GM23338 (cell line): ENCODE measurements around the gene RHOV. TPM values are rescaled to one million over a fixed set of nuclear protein-coding genes. Genes with fewer than 3 reads are reported as not detected.

Experiments
- ATAC-seq: fragments of 200-7000 bp; cut with Tn5 transposase; 3 replicates; pipeline ENCODE4 v1.9.1; 2020
- DNase-seq: peaks from one replicate; pipeline ENCODE4 v3.0.0-alpha.2; 2015; ENCODE audit warnings: low spot score
- H2AFZ ChIP-seq: fragments of 200-600 bp; sonication (generic); 2 replicates; pipeline ENCODE4 v1.8.0; 2016; ENCODE audit warnings: antibody characterized with exemption, mild to moderate bottlenecking, moderate library complexity
- H3F3A ChIP-seq: fragments of 200-600 bp; sonication (generic); replicated peaks from 2 replicates; pipeline ENCODE4 v1.8.0; 2017; ENCODE audit warnings: antibody characterized with exemption, mixed run types, low read depth
- H3K27ac ChIP-seq: fragments of 200-600 bp; sonication (generic); 2 replicates; pipeline ENCODE4 v1.6.1; 2016; ENCODE audit warnings: low read depth
- H3K27me3 ChIP-seq: fragments of 200-600 bp; sonication (generic); 2 replicates; pipeline ENCODE4 v1.8.0; 2016; ENCODE audit warnings: mild to moderate bottlenecking, mixed run types, moderate library complexity; ENCODE audit not compliant: insufficient read depth
- H3K36me3 ChIP-seq: fragments of 200-600 bp; sonication (generic); 2 replicates; pipeline ENCODE4 v1.8.0; 2016; ENCODE audit warnings: mild to moderate bottlenecking; ENCODE audit not compliant: insufficient read depth
- H3K4me1 ChIP-seq: fragments of 200-600 bp; sonication (generic); 2 replicates; pipeline ENCODE4 v1.8.0; 2016; ENCODE audit warnings: mild to moderate bottlenecking, moderate library complexity; ENCODE audit not compliant: insufficient read depth
- H3K4me2 ChIP-seq: fragments of 200-600 bp; sonication (generic); 2 replicates; pipeline ENCODE4 v1.7.1; 2017; ENCODE audit warnings: mixed run types
- H3K4me3 ChIP-seq: fragments of 200-600 bp; sonication (generic); 2 replicates; pipeline ENCODE4 v1.6.1; 2016; ENCODE audit warnings: mixed run types
- H3K79me2 ChIP-seq: fragments of 200-600 bp; sonication (generic); replicated peaks from 2 replicates; pipeline ENCODE4 v1.8.0; 2017; ENCODE audit warnings: mild to moderate bottlenecking; ENCODE audit not compliant: insufficient read depth
- H3K9me2 ChIP-seq: fragments of 200-600 bp; sonication (generic); 2 replicates; pipeline ENCODE4 v1.8.0; 2017; ENCODE audit not compliant: insufficient read depth
- H4K20me1 ChIP-seq: fragments of 200-600 bp; sonication (generic); replicated peaks from 2 replicates; pipeline ENCODE4 v1.8.0; 2017; ENCODE audit warnings: mild to moderate bottlenecking; ENCODE audit not compliant: insufficient read depth
- H3K27ac Mint-ChIP-seq: 2 replicates; pipeline ENCODE4 v1.8.0; 2020; ENCODE audit warnings: inconsistent platforms, mild to moderate bottlenecking, moderate library complexity, mixed read lengths
- H3K27me3 Mint-ChIP-seq: 3 replicates; pipeline ENCODE4 v1.8.0; 2022; ENCODE audit warnings: low read depth, mild to moderate bottlenecking, moderate library complexity, mixed read lengths, inconsistent platforms; ENCODE audit not compliant: insufficient read depth, poor library complexity
- H3K36me3 Mint-ChIP-seq: 3 replicates; pipeline ENCODE4 v1.8.0; 2021; ENCODE audit warnings: low read depth, mild to moderate bottlenecking, inconsistent platforms, moderate library complexity, mixed read lengths
- H3K4me1 Mint-ChIP-seq: 3 replicates; pipeline ENCODE4 v1.8.0; 2020; ENCODE audit warnings: mild to moderate bottlenecking, inconsistent platforms, mixed read lengths
- H3K4me3 Mint-ChIP-seq: 3 replicates; pipeline ENCODE4 v1.8.0; 2021; ENCODE audit warnings: moderate library complexity, mild to moderate bottlenecking, inconsistent platforms, mixed read lengths
- H3K9me3 Mint-ChIP-seq: 3 replicates; pipeline ENCODE4 v1.8.0; 2020; ENCODE audit warnings: moderate library complexity, mild to moderate bottlenecking, inconsistent platforms, mixed read lengths
- CREB1 ChIP-seq: fragments of 250-450 bp; sonication (Bioruptor Pico); IDR thresholded peaks from 2 replicates; pipeline ENCODE4 v1.5.0; 2020; ENCODE audit warnings: low read depth, mild to moderate bottlenecking, moderate library complexity
- EZH2 ChIP-seq: fragments of 200-600 bp; sonication (generic); IDR thresholded peaks from one replicate; pipeline ENCODE4 v1.8.0; 2017; ENCODE audit warnings: antibody characterized with exemption, mild to moderate bottlenecking, low read depth; ENCODE audit not compliant: unreplicated experiment
- EZH2phosphoT487 ChIP-seq: fragments of 200-600 bp; sonication (generic); IDR thresholded peaks from one replicate; pipeline ENCODE4 v1.8.1; 2018; ENCODE audit warnings: antibody characterized with exemption; ENCODE audit not compliant: unreplicated experiment
- JUNB ChIP-seq: IDR thresholded peaks from one replicate; pipeline ENCODE4 v1.6.1; 2016; ENCODE audit warnings: antibody characterized with exemption; ENCODE audit not compliant: unreplicated experiment
- NANOG ChIP-seq: IDR thresholded peaks from 2 replicates; pipeline ENCODE4 v1.6.1; 2016; ENCODE audit warnings: antibody characterized with exemption, borderline replicate concordance
- POLR2AphosphoS5 ChIP-seq: IDR thresholded peaks from 2 replicates; pipeline ENCODE4 v1.6.1; 2016; ENCODE audit warnings: antibody characterized with exemption, low read depth
- STAT1 ChIP-seq: IDR thresholded peaks from one replicate; pipeline ENCODE4 v1.6.1; 2016; ENCODE audit warnings: antibody characterized with exemption; ENCODE audit not compliant: unreplicated experiment
- ZNF114 ChIP-seq: fragments of 250-450 bp; sonication (Bioruptor Pico); IDR thresholded peaks from 2 replicates; pipeline ENCODE4 v1.5.0; 2020; ENCODE audit warnings: mild to moderate bottlenecking, moderate library complexity
- ZNF331 ChIP-seq: fragments of 250-450 bp; sonication (Bioruptor Pico); IDR thresholded peaks from 2 replicates; pipeline ENCODE4 v1.5.0; 2020; ENCODE audit warnings: low read depth, mild to moderate bottlenecking, moderate library complexity
- polyA plus RNA-seq: library from polyadenylated mRNA; unstranded; fragments of >200 nt; fragmentation: Nextera tagmentation; extraction: Ambion mirVana; gene quantifications from 2 replicates; pipeline ENCODE4 v1.2.1, GENCODE V29; 2016
- total RNA-seq: library from RNA; depleted of rRNA; stranded (reverse); fragments of >200 nt; shearing (Covaris generic); gene quantifications from 2 replicates; pipeline ENCODE4 v1.2.3, GENCODE V29; 2014
- TF ChIP-seq, protein P1 (sequence below): IDR thresholded peaks from 2 replicates; pipeline ENCODE4 v1.6.1; 2016; ENCODE audit warnings: antibody characterized with exemption
- TF ChIP-seq, protein P2 (sequence below), 2 experiments: fragments of 200-600 bp in 1 of 2; sonication (generic) in 1 of 2; conservative IDR thresholded peaks; 2 replicates each; pipeline versions ENCODE4 v1.5.1 to v1.6.1; 2016 to 2017; ENCODE audit warnings: antibody characterized with exemption in 2 of 2, low read depth in 2 of 2, mild to moderate bottlenecking in 2 of 2, moderate library complexity in 1 of 2
- TF ChIP-seq, protein P3 (sequence below): IDR thresholded peaks from one replicate; pipeline ENCODE4 v1.6.1; 2018; ENCODE audit warnings: antibody characterized with exemption; ENCODE audit not compliant: unreplicated experiment

Gene RHOV
- total and polyA plus RNA-seq, 2 experiments from 2014 or later, result 4.4 to 4.7 TPM

DNA sequence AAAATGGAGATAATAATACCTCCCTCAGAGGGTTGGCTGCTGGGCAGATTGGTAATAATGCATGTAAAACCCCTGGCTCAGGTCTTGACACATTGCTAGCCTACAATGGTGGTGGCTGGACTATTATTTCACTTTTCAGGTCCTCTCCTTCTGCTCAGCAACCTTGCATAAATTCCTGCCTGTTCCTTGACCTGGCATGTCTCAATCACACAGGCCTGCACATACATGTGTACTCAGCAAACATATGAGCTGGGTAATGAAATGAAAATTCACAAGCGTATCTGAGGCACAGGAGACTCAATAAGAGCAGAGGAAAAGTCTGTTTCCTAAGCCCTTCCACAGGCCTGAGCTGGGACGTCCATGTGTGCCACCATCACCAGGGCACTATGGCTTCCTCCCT, 37.7 kb upstream of the RHOV start:
- DNase-seq, result no peak
- Histone ChIP-seq H3K4me3 (no peak overlapping the region), H2AFZ (no peak overlapping the region), H3K9me2 (no peaks in the 10 kb centered on the region), H3K4me2 (no peak overlapping the region), H3K4me1 (peaks cover 28% of the 10 kb centered on the region), H3K79me2 (no peaks in the 10 kb centered on the region), H3K36me3 (no peaks in the 10 kb centered on the region), H4K20me1 (no peaks in the 10 kb centered on the region), H3K27me3 (no peaks in the 10 kb centered on the region), H3F3A (0 out of 2 replicates have a peak, but pooled peaks cover 10% of the 10 kb centered on the region), H3K27ac (no peak overlapping the region)
- Mint-ChIP-seq H3K27me3 (peaks cover 12% of the 10 kb centered on the region), H3K9me3 (no peaks in the 10 kb centered on the region), H3K4me1 (peaks cover 45% of the 10 kb centered on the region), H3K4me3 (no peak overlapping the region), H3K27ac (no peak overlapping the region), H3K36me3 (no peaks in the 10 kb centered on the region)
- ATAC-seq, result no peak
- TF ChIP-seq EZH2phosphoT487 (no peak), CREB1 (CRISPR knock-in tag) (no peak), JUNB (no peak), NANOG (no peak), ZNF331 (no peak), ZNF114 (CRISPR knock-in tag) (no peak), POLR2AphosphoS5 (no peak), STAT1 (no peak), EZH2 (no peak)
- TF ChIP-seq, protein P1, sequence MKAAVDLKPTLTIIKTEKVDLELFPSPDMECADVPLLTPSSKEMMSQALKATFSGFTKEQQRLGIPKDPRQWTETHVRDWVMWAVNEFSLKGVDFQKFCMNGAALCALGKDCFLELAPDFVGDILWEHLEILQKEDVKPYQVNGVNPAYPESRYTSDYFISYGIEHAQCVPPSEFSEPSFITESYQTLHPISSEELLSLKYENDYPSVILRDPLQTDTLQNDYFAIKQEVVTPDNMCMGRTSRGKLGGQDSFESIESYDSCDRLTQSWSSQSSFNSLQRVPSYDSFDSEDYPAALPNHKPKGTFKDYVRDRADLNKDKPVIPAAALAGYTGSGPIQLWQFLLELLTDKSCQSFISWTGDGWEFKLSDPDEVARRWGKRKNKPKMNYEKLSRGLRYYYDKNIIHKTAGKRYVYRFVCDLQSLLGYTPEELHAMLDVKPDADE, result no peak
- TF ChIP-seq, protein P2, sequence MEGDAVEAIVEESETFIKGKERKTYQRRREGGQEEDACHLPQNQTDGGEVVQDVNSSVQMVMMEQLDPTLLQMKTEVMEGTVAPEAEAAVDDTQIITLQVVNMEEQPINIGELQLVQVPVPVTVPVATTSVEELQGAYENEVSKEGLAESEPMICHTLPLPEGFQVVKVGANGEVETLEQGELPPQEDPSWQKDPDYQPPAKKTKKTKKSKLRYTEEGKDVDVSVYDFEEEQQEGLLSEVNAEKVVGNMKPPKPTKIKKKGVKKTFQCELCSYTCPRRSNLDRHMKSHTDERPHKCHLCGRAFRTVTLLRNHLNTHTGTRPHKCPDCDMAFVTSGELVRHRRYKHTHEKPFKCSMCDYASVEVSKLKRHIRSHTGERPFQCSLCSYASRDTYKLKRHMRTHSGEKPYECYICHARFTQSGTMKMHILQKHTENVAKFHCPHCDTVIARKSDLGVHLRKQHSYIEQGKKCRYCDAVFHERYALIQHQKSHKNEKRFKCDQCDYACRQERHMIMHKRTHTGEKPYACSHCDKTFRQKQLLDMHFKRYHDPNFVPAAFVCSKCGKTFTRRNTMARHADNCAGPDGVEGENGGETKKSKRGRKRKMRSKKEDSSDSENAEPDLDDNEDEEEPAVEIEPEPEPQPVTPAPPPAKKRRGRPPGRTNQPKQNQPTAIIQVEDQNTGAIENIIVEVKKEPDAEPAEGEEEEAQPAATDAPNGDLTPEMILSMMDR (conservative IDR thresholded peaks at IDR 0.05; ENCODE audit: low read depth in 2 of 2), result no peak

DNA sequence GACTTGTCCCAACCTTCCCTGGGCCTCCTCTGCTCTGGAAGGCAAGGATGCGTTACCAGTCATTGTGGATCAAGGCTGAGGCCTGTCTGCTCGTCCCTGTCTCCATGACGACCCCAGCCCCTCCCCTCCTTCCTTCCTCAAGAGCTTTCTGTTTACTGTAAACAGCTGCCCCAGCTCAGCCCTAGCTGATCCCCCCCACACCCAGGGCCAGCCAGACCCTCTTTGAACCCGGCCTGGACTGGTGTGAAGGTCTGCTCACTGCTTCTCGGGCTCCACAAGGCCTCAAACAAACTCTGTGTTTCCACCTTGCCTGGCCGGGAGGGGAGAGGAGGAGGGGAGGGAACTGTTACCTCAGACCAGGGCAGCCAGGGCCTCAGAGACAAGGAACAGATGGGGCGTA, 37.1 kb upstream of the RHOV start:
- H3K27me3 ChIP-seq, result no peaks in the 10 kb centered on the region
- H4K20me1 ChIP-seq, result no peaks in the 10 kb centered on the region
- Mint-ChIP-seq H3K4me3 (no peak overlapping the region; the same call in 2 of the 3 replicates), H3K4me1 (peaks cover 40% of the 10 kb centered on the region), H3K36me3 (no peaks in the 10 kb centered on the region), H3K9me3 (no peaks in the 10 kb centered on the region), H3K27me3 (peaks cover 10% of the 10 kb centered on the region), H3K27ac (peak overlapping the region; percentile 49)
- ATAC-seq (peak; percentile 20), DNase-seq (peak; percentile 82)
- H3K4me1 ChIP-seq, result peaks cover 28% of the 10 kb centered on the region
- H3K79me2 ChIP-seq, result no peaks in the 10 kb centered on the region
- no peak overlapping the region for H3K27ac ChIP-seq
- H3K9me2 ChIP-seq, result no peaks in the 10 kb centered on the region
- H3K4me2 ChIP-seq, result peak overlapping the region; percentile 60; the same call in 1 of the 2 replicates
- 0 out of 2 replicates have a peak, but pooled peaks cover 7% of the 10 kb centered on the region for H3F3A ChIP-seq
- H3K4me3 ChIP-seq, result 0 out of 2 replicates have a peak overlapping the region, but pooled peaks have one; percentile 20
- H3K36me3 ChIP-seq, result no peaks in the 10 kb centered on the region
- H2AFZ ChIP-seq, result peak overlapping the region; percentile 95
- TF ChIP-seq, protein P3, sequence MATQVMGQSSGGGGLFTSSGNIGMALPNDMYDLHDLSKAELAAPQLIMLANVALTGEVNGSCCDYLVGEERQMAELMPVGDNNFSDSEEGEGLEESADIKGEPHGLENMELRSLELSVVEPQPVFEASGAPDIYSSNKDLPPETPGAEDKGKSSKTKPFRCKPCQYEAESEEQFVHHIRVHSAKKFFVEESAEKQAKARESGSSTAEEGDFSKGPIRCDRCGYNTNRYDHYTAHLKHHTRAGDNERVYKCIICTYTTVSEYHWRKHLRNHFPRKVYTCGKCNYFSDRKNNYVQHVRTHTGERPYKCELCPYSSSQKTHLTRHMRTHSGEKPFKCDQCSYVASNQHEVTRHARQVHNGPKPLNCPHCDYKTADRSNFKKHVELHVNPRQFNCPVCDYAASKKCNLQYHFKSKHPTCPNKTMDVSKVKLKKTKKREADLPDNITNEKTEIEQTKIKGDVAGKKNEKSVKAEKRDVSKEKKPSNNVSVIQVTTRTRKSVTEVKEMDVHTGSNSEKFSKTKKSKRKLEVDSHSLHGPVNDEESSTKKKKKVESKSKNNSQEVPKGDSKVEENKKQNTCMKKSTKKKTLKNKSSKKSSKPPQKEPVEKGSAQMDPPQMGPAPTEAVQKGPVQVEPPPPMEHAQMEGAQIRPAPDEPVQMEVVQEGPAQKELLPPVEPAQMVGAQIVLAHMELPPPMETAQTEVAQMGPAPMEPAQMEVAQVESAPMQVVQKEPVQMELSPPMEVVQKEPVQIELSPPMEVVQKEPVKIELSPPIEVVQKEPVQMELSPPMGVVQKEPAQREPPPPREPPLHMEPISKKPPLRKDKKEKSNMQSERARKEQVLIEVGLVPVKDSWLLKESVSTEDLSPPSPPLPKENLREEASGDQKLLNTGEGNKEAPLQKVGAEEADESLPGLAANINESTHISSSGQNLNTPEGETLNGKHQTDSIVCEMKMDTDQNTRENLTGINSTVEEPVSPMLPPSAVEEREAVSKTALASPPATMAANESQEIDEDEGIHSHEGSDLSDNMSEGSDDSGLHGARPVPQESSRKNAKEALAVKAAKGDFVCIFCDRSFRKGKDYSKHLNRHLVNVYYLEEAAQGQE, result no peak
- no peak for TF ChIP-seq NANOG
- TF ChIP-seq JUNB, result no peak
